HG03039 (cell line): ENCODE data around the gene SND1.
"Not testable (repeated sequence)": the region's sequence is repeated elsewhere in the genome, so short reads cannot be mapped to it uniquely, and the experiment has no call there.

Experiments
- ATAC-seq: cut with Tn5 transposase; IDR thresholded peaks from one replicate; pipeline ENCODE4 v1.9.1; 2021; ENCODE audit warnings: mild to moderate bottlenecking, moderate library complexity; ENCODE audit not compliant: unreplicated experiment

Gene SND1

GRCh38 chr7:127948312-127948711, 296.3 kb downstream of the SND1 start:
- ATAC-seq = no peak

GRCh38 chr7:127948930-127949329, 296.9 kb downstream of the SND1 start:
- no peak for ATAC-seq

- no peak for ATAC-seq
Measured at GRCh38 chr7:127949769-127950222, 297.8 kb downstream of the SND1 start.

- ATAC-seq = no peak
Measured at GRCh38 chr7:127950233-127950935, 298.4 kb downstream of the SND1 start.

- no peak for ATAC-seq
Measured at GRCh38 chr7:127953423-127954356, 301.7 kb downstream of the SND1 start.

- no peak for ATAC-seq
Measured at GRCh38 chr7:127954357-127954748, 302.4 kb downstream of the SND1 start.

- no peak for ATAC-seq
Measured at GRCh38 chr7:127955051-127955531, 303.1 kb downstream of the SND1 start.

GRCh38 chr7:127957886-127958285, 305.9 kb downstream of the SND1 start:
- no peak for ATAC-seq

GRCh38 chr7:127959770-127960169, 307.8 kb downstream of the SND1 start:
- ATAC-seq = no peak

GRCh38 chr7:127961786-127962453, 309.9 kb downstream of the SND1 start:
- ATAC-seq = no peak

GRCh38 chr7:127962589-127963361, 310.8 kb downstream of the SND1 start:
- ATAC-seq = no peak

- ATAC-seq = not testable (repeated sequence)
Measured at GRCh38 chr7:127963850-127964249, 311.9 kb downstream of the SND1 start.

- no peak for ATAC-seq
Measured at GRCh38 chr7:127967281-127967680, 315.3 kb downstream of the SND1 start.

GRCh38 chr7:127968547-127968946, 316.6 kb downstream of the SND1 start:
- no peak for ATAC-seq

GRCh38 chr7:127973832-127974231, 321.8 kb downstream of the SND1 start:
- no peak for ATAC-seq

GRCh38 chr7:127974446-127975035, 322.5 kb downstream of the SND1 start:
- ATAC-seq = no peak

- ATAC-seq = no peak
Measured at GRCh38 chr7:127976056-127976737, 324.2 kb downstream of the SND1 start.

- ATAC-seq = no peak
Measured at GRCh38 chr7:127976738-127977120, 324.7 kb downstream of the SND1 start.

- ATAC-seq = no peak
Measured at GRCh38 chr7:127978421-127978820, 326.4 kb downstream of the SND1 start.
